Measurements from ENCODE around the gene BRAP. TPM values are rescaled to one million over a fixed set of nuclear protein-coding genes. Genes with fewer than 3 reads are reported as not detected.
A peak's percentile ranks its signal among the peaks of the same experiment; 100 is the strongest.
"Not testable (repeated sequence)": the region's sequence is repeated elsewhere in the genome, so short reads cannot be mapped to it uniquely, and the experiment has no call there.

BRAP gene
- total RNA-seq: 20.5 TPM

- DNase-seq: peak; percentile 97
These were observed at the start of gene BRAP, which contains the start of gene ACAD10 for GRCh38 chr12:111685811-111686573. Gene BRAP (minus strand): TSS chr12:111685956. CDS start chr12:111685792, 164 bp downstream. Gene ACAD10 (plus strand): TSS chr12:111686053. CDS start chr12:111692710, 6,657 bp downstream.

- DNase-seq: no peak
These were observed 47.7 kb upstream of the BRAP start for GRCh38 chr12:111733340-111733915.

GRCh38 chr12:111732786-111733185, 47.0 kb upstream of the BRAP start:
- no peak for DNase-seq

- DNase-seq: no peak
These were observed 44.7 kb upstream of the BRAP start for GRCh38 chr12:111730420-111730819.

DNA sequence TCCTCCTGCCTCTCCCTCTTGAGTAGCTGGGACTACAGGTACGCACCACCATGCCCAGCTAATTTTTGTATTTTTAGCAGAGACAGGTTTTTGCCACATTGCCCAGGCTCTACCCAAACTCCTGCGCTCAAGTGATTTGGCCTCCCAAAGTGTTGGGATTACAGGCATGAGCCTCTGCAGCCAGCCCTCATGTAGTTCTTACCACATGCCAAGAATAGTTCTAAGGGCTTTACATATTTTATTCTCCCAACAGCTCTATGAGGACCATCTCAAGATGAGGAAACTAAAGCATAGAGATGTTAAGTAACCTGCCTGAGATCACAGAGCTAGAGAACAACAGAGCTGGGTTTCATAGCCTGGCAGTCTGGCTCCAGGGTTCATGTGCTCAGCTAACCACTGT, 43.0 kb upstream of the BRAP start:
- no peak for DNase-seq

GRCh38 chr12:111723646-111724360, 38.0 kb upstream of the BRAP start:
- DNase-seq: not testable (repeated sequence)

DNA sequence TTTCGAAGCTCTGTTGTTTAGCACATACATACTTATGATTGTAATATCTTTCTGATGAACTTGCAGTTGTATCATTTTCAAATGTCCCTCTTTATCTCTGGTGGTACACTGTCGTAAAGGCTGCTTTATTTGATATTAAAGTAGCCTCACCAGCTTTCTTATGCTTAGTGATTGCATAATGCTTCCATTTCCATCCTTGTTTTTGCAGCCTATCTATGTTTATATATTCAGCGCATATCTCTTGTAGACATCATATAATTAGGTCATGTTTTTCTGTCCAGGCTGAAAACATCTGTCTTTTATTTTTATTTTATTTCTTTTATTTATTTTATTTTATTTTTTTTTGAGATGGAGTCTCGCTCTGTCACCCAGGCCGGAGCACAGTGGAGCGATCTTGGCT, 34.7 kb upstream of the BRAP start:
- no peak for DNase-seq

DNA sequence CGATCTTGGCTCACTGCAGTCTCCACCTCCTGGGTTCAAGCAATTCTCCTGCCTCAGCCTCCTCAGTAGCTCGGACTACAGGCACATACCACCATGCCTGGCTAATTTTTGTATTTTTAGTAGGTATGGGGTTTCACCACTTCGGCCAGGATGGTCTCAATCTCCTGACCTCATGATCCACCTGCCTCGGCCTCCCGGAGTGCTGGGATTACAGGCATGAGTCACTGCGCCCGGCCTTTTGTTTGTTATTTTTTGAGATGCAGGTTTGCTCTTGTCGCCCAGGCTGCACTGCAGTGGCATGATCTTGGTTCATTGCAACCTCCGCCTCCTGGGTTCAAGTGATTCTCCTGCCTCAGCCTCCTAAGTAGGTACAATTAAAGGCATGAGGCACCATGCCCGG, 33.6 kb upstream of the BRAP start:
- not testable (repeated sequence) for DNase-seq

GRCh38 chr12:111715279-111715678, 29.5 kb upstream of the BRAP start:
- DNase-seq: peak; percentile 57

DNA sequence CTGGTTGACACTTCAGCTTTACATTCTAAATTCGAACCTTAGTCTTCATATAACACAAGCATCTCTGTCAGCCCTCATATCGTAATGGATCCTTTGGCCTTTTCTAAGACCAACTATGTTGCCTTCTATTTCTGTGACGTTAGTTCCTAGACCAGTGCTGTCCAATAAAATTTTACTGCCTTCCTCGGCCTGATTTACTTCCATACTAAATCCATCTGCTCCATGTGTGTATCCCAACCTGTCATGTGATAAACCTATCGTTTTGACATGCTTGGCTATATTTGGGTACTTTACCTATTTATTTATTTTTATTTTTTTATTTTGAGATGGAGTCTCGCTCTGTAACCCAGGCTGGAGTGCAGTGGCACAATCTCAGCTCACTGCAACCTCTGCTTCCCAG, 20.4 kb upstream of the BRAP start:
- DNase-seq: no peak

DNA sequence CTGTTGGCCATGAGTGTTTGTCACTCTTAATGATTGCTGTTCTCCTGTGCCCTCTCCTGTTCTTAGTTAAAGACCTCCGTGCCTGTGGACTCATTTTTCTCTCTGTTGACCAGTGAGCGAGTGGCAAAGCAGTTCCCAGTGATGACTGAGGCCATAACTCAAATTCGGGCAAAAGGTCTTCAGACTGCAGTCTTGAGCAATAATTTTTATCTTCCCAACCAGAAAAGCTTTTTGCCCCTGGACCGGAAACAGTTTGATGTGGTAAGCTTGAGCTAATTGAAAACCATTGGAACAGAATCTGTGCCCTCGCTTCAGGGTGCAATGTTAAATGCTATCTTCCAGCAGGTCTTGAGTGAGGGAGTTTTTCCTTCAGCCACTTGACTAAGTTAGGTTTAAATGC, 19.9 kb upstream of the BRAP start:
- DNase-seq: no peak

DNA sequence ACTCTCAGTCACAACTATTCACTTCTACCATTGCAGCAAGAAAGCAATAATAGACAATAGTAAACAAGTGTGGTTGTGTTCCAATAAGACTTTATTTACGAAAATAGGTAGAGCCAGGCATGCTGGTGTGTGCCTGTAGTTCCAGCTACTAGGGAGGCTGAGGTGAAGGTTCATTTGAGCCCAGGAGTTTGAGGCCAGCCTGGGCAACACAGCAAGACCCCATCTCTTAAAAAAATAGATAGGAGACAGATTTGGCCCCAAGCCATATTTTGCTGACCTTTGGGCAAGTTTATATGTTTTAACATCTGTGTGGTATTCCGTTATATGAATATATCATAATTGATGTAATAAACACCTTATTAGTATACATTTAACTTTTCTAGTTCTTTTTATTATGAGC, 14.2 kb upstream of the BRAP start:
- no peak for DNase-seq

DNA sequence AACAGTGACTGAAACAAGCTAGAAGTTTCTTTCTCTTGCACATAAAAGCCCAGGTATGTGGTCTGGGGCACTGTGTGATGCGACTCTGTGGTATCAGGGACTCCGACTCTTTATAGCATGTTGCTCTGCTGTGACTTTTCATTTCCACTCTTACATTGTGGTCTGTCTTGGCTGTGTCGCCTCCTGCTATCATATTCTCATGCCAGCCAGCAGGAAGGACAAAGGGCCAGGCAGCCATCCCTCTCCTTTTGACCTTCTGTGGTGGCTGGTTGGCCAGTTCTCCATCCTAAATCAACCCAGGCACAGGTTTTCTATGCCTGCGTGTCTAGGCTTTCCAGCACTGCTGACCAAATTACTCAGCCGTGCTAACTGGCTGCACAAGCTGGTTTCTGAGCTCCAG, 8.1 kb upstream of the BRAP start:
- no peak for DNase-seq

GRCh38 chr12:111692575-111693210, 6.9 kb upstream of the BRAP start:
- DNase-seq: no peak

DNA sequence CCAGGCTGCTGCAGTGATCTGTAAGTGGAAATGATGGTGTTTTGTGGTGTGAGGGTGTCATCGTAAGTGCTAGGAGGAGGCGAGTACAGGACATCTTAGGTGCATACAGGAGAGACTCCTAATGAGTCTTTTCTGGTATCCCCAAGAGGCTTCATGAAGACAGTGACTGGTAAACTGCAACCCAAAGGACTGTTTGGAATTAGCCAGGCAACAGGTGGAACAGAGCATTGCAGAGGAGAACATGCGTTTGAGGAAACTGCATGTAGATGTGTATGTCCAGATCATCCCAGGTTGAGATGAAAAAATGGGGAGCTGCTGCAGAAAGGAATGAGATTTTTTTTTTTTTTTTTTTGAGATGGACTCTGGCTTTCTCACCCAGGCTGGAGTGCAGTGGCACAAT, 5.5 kb upstream of the BRAP start:
- DNase-seq: no peak

GRCh38 chr12:111687952-111688351, 2.2 kb upstream of the BRAP start:
- no peak for DNase-seq

DNA sequence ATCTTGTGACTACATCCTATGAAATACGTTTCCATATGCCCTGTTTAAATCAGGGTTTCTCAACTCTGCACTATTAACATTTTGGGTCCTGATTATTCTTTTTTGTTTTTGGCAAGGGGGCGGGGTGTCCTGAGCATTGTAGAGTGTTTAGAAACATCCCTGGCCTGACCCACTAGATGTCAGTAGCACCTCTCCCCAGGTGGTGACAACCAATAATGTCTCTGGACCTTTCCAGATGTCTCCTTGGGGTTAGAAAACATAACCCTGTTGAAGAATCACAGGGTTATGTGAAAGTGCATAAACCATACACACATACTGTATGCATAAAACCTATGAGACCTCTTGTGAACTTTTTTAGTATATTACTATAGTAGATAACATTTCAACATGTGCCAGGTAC, 1.5 kb upstream of the BRAP start:
- DNase-seq: no peak

DNA sequence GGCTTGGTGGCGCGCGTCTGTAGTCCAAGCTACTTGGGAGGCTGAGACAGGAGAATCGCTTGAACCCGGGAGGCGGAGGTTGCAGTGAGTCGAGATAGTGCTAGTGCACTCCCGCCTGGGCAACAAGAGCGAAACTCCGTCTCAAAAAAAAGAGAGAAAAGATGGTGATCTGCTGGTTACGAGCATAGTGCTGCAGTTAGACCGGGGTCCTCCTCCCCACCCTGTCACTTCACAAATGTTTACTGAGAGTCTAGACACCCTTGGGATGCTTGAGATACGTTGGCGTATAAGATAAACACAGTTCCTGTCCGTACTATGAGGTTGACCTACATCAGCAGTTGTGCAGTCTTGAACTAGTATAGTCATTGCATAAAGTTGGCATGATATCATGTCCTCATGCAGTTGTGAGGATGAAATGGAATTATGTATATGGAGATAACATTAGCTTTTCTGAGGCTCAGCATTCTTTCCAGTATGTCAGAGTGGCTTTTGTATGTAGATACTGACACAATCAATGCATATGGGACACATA, 884 bp upstream of the BRAP start:
- no peak for DNase-seq

DNA sequence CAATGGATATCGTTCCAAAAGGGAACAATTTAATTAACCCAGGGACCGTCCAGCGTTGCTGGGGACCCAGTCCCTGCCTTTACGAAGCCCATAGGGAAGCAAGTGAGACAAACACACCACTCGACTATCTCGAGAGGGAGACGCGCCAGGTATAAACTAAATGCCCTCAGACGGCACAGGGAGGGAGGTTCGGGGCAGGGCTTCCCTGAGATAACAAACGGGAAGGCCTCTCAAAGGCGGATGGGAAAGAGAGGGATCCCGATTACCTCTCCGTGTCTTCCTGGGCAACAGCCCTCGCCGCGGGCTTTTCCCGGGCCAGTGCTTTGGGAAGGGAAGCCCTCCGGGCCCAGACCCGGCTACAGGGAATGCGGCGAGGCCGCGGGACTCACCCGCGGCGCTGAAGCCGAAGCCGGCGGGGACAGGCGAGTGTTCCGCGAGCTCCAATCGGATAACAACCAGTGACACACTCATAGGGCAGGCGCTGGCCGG, 390 bp downstream of the BRAP start:
- peak; percentile 9 for DNase-seq

- DNase-seq: not testable (repeated sequence)
These were observed 1.1 kb downstream of the BRAP start for GRCh38 chr12:111684485-111685198.

GRCh38 chr12:111677186-111677585, 8.6 kb downstream of the BRAP start:
- DNase-seq: no peak

DNA sequence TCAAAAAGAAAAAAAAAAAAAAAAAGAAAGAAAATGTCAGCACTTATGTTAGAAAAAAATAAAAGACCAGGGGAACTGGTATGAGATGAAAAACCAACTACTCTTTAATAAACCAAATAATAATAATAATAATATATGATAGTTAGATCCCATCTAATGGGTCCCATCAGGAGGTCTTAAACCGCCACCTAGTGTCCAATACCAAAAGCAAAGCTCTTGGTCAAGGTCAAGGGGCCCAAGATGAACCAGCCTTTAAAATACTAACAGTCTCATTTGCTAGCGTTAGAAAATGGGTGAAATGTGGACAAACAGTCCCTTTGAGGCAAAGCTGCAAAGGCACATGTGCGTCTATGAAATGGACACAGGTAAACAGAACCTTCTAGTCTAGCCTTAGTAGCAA, 12.3 kb downstream of the BRAP start:
- DNase-seq: peak; percentile 46
